Measurements from ENCODE around the gene UGDH.
"Not testable (repeated sequence)": the region's sequence is repeated elsewhere in the genome, so short reads cannot be mapped to it uniquely, and the experiment has no call there.

UGDH gene

GRCh38 chr4:39486221-39486804, 40.9 kb downstream of the UGDH start:
- DNase-seq = no peak

DNA sequence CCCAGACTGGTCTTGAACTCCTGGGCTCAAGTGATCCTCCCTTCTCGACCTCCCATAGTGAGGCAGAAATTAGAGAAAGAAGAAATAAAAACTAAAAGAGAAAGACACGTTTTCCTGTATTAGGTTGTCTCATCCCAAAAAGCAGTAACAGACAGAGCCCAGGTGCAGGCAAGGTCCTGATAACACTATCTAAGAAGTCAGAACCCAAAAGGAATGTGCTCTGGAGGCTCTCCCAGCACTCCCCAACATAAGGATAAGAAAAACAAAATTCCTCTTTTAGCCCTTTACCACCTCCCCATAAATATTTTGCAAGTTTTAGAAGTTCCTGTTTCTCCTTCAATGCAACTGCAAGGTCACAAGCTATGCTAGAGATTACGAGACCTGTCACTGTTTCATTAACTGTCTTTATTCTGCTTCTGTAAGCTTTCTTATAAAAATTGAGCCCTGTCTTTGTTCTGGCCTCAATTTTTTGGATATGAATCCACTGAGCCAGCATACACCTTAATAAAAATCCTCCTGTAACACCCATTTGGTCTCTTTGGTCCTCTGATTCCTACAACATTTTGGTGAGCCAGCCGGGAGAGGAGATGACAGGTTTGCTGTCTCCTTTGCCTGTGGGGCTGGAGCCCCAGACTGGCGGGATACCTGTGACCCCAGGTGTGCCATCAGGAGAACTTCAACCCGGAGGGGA, 42.5 kb downstream of the UGDH start:
- DNase-seq = no peak

DNA sequence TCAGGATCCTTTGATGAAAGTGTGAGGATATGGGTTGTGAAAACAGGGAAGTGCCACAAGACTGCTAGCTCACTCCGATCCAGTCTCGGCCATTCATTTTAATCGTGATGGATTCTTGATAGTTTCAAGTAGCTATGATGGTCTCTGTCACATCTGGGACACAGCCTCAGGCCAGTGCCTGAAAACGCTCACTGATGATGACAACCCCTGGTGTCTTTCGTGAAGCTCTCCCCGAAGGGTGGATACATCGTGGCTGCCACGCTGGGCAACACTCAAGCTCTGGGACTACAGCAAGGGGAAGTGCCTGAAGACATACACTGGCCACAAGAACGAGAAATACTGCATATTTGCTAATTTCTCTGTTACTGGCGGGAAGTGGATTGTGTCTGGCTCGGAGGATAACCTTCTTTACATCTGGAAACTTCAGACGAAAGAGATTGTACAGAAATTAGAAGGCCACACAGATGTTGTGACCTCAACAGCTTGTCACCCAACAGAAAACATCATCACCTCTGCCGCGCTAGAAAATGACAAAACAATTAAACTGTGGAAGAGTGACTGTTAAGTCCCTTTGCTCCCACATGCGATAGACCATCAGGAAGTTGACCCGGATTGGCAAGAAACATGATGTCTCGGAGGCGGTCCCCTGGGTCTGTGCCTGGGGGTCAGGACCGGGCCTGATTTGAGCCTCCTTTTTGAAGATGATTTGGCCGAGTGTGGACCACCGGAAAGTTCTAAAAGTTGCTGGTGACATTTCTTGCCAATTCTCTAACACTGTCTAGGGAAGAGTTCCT, 46.1 kb downstream of the UGDH start:
- DNase-seq = no peak

- no peak for DNase-seq
These were observed 47.0 kb downstream of the UGDH start for GRCh38 chr4:39480251-39480650.

DNA sequence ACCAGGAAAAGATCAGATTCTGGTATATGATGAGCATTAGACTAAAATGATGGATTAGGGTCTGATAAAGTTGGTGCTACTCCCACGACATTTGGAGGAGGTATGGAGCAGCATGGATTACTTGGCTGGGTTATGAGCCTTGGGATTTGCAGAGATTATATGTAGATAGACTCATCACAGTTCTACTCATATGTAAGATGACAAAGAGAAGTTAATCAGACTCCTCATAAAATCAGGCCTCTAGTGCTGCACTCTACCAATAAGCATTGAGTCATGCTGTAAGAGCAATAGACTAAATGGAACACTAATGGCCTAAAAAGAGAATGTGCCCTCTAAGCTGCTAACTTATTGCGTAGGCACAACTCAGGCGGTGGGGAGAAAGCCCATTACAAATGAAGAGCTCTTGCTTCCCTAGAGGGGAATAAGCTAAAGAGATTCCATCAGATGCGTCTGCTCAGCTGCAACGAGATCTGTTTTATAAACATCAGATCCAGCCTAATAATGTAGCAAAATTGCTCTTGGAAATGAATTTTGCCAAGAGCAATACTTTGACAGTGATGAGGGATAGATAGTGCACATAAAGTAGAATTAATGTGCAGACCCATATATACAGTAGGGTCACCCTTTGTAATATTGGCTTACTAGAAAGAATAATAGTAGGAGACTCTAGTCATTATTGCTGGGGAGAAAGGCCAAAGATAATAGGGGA, 50.9 kb downstream of the UGDH start:
- no peak for DNase-seq

DNA sequence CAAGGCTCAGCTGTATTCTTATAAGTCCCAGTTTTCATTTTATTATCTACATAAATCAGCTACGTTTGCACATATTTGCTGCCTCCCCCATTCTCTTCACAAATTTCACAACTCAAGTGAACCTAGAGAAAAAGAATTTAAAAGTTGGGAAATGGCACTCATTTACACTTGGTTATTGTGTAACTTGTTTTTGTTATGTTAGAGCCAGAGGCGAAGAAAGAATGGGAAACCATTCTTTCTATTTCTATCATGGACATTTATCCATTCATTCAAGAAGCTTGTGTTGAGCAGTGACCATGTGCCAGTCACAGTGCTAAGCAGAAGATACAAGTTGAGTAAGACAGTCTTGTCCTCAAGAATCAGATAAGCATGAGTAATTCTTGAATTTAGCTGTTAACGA, 54.8 kb downstream of the UGDH start:
- no peak for DNase-seq

DNA sequence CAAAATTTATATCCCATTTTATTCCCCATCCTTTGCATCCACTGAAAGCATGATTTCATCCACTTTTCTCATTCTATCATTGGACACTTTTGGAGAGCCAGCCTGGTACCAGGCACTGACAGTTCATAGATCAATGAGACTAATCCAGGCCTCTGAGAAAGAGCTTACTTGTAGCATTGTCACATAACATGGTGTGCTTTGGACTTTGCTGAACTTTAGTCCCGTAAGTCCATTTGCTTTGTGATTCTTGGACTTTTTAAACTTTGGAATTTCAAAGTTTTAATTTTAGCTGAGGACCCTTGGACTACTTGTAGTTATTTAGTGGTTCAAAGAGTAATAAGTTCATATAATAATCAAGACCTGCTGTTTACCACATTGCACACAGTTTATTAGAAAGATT, 56.8 kb downstream of the UGDH start:
- DNase-seq = no peak

DNA sequence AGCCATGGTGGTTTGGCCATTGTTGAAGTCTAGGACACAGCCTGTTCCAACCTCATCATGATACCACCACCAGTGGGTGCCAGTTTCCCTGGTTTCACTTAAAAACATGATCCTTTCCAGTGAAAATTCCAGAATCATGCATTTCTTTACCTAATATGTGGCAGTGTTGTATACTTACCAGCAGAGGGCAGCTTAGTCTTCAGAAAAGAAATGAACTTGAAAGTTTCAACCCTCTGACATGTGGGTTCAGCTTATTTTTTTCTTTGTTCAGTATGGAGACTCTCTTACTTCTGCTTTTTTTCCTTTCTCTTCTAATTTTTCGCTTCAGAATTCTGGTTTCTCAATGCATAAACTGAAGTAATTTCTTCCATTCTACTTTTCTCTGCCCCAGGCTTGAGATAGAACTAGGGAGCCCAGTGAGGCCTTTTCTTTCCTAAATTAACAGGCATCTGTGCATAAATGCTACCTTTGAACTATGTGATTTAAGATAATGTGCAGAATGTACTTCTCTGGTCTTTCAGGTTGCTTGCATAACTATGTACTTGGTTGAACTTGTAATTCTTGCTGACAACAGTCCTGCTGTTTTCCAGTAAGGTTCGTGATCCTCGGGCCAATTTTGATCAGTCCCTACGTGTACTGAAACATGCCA, 57.7 kb downstream of the UGDH start:
- peak; percentile 46 for DNase-seq

GRCh38 chr4:39467464-39467863, 59.8 kb downstream of the UGDH start:
- no peak for DNase-seq

- DNase-seq = no peak
These were observed 60.5 kb downstream of the UGDH start for GRCh38 chr4:39466747-39467146.

DNA sequence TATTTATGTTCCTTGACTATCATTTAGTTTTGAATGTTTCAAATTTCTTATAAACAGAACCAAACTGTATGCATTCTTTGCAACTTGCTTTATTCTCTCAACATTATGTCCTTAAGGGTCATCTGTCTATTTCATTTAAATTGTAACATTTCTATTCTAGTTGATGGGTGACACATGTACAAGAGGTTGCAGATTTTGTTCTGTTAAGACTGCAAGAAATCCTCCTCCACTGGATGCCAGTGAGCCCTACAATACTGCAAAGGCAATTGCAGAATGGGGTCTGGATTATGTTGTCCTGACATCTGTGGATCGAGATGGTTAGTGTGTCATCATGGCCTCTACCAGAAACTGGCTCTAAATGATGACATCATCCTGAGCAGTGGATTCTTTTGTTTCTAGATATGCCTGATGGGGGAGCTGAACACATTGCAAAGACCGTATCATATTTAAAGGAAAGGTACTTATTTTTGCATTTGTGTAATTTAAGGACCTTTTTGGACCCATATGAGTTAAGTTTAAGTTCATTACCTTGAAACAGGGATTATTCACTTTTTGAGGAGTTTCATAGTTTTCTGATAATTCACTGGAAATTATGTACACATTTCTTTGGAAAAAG, 62.2 kb downstream of the UGDH start:
- DNase-seq = no peak

DNA sequence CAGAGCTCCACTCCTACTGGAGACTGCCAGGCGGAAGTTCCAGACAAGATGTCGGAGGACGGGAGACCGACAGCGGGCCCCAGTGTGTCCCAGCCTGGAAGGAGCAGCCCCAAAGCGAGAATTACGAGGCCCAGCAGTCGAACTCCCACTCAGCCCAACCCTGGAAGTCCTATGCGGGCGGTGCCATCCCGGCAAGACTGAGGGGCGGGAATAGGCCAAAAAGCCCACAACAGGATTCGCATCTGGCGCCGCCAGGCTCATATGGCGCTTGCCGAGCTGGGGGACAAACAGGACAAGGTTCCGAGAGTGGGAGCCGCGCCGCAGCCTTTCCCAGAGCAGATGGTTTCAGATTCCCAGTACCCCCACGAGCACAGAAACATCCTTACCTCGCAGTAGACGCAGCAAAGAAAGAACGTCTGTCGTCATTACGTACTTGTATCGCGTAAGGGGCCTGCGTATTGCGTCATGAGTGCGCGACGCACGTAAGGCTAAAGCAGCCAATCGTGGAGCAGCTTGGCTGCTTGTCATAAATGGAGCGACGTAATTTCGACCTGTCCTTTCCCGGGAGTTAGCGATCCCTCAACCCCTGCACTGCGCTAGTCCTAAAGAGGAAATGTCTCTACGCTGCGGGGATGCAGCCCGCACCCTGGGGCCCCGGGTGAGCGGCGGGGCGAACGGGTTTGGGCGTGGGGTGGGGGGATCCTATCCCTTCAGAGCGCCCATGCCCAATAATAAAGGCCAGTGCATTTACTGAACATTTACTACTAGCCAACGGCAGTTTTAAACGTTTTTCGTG, 68.5 kb downstream of the UGDH start, which contains the start of the genes LIAS and RPL9:
TSS of gene LIAS (plus strand) at position 552 of the 796 bp plus-strand sequence. CDS start at position 614, 62 bp downstream.
TSS of gene RPL9 (minus strand) at position 418 of the 796 bp plus-strand sequence. CDS start 483 bp downstream, outside the sequence.
- DNase-seq = peak; percentile 82

DNA sequence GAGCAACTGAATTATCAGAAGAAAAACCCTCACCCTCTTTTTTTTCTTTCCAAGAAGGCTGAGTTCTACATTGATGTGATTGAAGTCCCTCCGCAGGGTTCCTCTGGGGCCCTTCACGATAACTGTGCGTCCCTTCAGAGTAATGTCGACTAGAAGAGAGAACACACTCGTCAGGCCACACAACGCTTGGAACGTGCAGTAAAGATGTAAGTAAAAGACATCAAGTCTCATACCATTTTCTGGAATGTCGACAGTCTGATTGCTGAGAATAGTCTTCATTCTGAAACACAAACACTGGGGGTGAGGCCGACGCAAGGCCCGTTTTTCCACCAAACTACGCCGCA, 69.1 kb downstream of the UGDH start:
- DNase-seq = not testable (repeated sequence)

DNA sequence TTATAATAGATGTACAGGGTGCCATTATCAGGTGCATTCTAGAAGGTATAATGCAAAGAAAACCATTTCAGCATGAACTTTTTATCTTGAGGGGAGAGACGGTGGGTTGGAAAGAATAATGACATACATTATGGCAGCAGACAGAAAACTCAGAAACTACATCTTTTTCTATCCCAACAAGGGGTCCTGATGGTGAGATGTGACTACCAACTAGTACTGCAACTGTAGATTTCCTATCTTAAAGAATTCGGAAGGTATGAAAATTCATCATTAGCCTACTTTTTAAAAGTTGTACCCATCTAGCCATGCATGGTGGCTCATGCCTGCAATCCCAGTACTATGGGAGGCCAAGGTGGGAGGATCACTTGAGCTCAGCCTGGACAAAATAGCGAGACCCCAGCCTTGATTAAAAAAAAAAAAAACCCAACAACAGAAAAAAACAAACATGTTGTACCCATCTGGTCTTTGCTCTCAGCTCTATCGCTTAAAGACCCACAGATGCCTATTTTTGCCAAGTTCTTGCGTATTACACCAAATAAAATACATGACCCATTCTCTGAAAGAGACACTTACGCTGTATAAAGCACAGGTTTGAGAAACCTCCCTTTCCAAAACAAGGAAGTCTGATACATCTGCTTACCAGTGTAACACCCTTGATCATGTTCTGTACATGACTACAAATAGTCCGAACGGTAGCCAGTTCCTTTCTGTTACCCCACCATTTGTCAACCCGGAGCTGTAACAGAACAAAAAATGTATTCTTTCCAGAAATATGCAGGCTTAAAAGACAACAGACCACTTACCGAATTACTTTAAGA, 70.1 kb downstream of the UGDH start:
- DNase-seq = no peak

DNA sequence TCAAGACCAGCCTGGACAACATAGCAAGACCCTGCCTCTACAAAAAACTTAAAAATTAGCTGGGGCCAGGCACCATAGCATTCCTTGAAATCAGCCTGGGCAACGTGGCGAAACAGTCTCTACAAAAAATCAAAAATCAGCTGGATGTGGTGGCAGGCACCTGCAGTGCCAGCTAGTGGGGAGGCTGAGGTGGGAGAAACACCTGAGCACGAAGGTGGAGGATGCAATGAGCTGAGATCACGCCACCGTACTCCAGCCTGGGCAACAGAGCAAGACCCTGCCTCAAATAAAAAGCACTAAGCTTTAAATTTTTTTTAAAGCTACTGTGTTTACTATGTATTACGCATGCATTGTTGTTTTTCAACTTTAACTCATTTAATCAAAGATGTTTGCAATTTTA, 71.8 kb downstream of the UGDH start:
- no peak for DNase-seq

- DNase-seq = no peak
These were observed 73.5 kb downstream of the UGDH start for GRCh38 chr4:39453738-39454137.

DNA sequence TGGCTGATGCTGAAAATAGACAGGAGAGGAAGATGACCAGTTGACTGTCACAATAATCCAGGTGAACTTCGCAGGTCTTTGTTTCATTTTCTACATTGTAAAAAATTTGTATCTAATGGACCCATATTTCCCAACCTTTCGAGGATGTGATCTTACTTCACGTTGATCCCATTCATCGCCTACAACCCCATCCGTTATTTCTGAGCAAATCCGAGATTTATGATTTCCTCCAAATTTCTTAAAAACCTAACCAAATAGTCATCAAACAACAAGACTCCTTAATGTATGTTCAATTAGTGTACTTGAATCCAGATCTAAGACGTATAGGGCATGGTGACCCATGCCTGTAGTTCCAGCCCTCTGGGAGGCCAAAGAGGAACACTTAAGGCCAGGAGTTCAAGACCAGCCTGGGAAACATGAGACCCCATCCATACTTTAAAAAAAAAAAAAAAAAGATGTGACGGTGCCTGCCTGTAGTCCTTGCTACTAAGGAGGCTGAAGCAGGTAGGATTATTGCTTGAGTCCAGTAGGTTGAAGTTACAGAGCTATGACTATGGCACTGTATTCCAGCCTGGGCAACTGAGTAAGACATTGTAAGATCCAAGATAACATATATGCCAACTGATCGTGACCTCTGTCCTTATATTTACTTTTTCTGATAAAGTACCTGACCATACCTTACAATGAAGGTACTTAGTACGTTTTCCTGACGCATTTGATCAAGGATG, 74.2 kb downstream of the UGDH start:
- no peak for DNase-seq

DNA sequence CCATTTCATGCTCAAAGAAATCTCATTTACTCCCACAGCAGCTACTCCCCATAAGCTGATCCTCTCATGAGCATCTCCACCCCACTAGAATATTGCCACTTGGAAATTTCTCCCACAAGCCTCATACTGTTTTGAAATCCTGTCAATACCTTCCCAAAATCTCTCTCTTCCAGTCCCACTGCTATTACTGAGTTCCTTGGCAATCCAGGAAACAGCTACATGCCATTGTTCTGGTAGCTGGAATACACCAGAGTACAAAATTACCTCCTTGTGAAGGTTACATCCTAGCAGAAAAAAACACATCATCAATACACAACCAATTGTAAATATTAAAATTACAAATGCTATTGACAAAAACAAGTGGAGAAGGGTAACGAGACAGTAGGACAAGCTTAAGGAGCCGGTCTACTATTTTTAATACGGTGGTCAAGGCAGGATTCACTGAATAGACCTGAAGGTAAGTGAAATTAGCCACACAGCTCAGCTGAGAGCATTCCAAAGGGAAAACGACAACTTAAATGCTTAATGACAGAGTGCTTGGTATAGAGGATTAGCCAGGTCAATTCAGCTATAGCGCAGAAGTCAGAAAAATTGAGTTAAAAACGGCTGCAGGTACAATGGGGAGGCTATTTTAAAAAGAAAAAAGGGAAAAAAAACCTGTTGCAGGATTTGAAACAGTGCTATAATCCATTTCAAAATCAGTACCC, 74.9 kb downstream of the UGDH start:
- DNase-seq = no peak

DNA sequence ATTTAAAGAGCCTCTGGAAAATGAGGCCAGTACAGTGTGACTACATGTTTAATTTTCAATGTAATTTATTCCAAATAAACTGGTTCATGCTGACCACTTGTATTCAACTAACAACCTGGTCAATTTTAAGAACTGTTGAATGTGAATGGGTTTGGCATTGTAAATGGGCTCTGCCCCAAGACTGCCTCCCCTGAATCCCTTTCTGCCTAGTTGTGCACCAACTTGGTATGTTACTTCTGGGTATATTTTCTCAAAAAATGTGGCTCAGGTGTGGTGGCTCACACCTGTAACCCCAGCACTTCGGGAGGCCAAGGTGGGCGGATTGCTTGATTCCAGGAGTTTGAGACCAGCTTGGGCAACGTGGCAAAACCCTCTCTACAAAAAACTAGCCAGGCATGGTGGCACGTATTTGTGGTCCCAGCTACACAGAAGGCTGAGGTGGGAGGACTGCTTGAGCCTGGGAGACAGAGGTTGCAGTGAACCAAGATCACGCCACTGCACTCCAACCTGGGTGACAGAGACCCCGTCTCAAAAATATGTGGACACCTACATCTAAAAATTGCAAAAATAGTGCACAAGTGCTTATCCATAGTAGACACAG, 75.7 kb downstream of the UGDH start:
- DNase-seq = no peak

Data from NCI-H1105 (cell line).